Fibroblast of the conjunctiva (primary cell): ENCODE measurements around the gene STMN3.
A peak's percentile ranks its signal among the peaks of the same experiment; 100 is the strongest.

ENCODE experiments used
- DNase-seq: peaks from one replicate; pipeline ENCODE4 v3.0.0-alpha.2; 2010; ENCODE audit warnings: low read depth

STMN3 gene

GRCh38 chr20:63653041-63653973 lies at the start of gene STMN3:
Gene STMN3, minus strand, starts transcription at chr20:63653424. Its CDS starts 79 bp downstream, at chr20:63653345.
- peak; percentile 80 for DNase-seq

- DNase-seq: no peak
These were observed 48.9 kb upstream of the STMN3 start for GRCh38 chr20:63702036-63702665.

GRCh38 chr20:63701329-63702035 lies 48.3 kb upstream of the STMN3 start:
- no peak for DNase-seq

DNA sequence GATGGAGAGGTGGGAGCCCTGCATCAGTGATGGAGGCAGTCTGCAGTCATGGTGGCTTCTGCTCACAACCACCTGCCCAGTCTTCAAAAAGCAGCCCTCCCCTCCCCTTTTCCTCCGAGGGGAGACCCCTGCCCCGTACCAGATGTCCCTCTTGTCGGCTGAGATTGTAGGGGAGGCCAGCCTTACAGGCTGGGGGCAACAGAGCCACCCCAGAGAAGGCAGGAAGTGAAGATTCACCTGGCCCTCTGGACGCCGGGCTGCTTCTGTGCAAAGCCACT lies 47.8 kb upstream of the STMN3 start:
- DNase-seq: no peak

DNA sequence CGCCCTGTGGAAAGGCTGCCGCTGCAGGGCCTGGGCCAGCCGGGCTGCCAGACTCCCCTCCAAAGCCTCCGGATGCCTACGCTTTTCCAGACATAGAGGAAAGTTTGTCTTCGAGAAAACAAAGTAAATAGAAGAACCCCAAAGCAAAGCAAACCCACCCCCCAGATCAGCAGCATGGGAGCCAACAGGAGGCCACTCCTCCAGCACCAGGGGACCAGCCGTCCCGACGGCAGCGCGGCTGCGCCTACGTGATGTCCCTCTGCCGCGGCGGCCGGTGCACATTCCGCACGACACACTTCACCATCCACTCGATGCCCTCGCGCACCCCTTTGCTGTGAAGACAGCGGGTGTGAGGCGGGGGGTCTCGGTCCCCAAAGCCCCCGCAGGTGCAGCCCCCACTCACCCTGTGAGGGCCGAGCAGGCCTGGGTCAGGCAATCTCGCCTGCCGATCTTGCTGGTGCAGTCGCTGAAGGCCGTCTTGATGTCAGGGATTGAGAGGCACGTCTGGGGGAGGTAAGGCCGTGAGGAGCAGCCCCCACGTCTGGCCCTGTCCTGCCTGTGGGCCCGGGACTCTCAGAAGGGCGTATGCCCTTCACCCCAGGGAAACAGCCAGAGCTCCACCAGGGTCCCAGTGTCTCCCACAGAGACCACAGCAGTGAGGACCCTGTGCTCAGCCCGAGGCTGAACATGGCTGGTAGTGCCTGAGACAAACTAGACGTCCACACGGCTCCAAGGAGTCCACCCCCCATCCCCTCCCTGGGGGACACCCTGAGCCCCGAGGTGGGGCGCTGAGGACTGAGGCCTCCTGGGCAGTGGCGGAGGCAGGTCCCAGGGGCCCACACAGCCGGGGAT lies 47.2 kb upstream of the STMN3 start:
- no peak for DNase-seq

- DNase-seq: no peak
These were observed 46.4 kb upstream of the STMN3 start for GRCh38 chr20:63699466-63700198.

DNA sequence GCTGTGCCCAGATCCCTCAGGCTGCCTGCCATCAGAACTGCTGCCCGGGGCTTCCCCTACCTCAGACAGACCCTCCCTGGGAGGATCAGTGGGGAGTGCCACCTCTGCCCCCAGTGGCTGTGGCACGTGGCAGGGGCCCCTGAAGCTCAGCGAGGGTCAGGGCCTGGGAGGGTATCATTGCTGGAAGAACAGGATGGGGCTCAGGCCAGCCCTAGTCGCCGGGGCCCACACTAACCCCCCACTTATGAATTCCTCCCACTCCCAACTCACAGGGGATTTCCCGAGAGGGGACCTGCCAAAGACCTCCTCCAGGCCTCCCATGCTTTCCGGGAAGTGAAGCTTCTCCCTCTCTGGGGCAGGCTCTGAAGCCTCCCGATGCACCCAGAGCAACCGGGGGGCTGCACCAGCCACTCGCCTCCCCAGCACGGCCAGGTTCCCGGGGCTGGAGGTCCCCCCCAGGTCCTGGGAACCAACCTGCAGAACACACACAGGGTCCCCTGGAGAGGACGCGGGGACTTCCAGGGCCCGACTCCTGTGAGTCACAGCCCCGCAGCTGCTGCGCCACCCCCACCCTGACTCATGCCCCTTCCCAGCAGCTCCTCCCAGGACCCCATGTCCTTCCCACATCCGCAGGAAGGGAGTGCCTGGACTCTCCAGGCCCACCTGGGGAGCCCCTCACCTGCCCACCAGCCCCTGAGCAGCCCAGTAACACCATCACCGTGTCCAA lies 45.7 kb upstream of the STMN3 start:
- DNase-seq: peak; percentile 71

DNA sequence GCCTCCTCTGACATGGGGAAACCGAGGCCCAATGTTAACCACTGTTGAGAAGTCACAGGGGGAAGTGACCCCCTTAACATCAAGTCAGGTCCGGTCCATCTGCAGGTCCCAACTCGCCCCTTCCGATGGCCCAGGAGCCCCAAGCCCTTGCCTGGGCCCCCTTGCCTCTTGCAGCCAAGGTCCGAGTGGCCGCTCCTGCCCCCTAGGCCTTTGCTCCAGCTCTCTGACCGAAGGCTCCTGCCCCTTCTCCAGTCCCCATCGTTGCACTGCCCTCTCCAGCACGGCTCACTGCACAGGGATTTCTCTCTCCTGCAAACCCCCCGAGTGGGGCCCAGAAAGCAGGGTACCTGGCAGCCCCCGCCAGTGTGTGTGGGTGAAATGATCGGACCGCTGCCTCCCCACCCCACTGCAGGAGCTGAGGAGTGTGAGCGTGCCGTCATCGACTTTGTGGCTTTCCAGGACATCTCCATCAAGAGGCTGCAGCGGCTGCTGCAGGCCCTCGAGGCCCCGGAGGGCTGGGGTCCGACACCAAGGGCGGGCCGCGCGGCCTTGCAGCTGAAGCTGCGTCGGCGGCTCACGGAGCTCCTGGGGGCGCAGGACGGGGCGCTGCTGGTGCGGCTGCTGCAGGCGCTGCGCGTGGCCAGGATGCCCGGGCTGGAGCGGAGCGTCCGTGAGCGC lies 44.8 kb upstream of the STMN3 start:
- DNase-seq: no peak

GRCh38 chr20:63697357-63697867 lies 44.2 kb upstream of the STMN3 start:
- DNase-seq: no peak

DNA sequence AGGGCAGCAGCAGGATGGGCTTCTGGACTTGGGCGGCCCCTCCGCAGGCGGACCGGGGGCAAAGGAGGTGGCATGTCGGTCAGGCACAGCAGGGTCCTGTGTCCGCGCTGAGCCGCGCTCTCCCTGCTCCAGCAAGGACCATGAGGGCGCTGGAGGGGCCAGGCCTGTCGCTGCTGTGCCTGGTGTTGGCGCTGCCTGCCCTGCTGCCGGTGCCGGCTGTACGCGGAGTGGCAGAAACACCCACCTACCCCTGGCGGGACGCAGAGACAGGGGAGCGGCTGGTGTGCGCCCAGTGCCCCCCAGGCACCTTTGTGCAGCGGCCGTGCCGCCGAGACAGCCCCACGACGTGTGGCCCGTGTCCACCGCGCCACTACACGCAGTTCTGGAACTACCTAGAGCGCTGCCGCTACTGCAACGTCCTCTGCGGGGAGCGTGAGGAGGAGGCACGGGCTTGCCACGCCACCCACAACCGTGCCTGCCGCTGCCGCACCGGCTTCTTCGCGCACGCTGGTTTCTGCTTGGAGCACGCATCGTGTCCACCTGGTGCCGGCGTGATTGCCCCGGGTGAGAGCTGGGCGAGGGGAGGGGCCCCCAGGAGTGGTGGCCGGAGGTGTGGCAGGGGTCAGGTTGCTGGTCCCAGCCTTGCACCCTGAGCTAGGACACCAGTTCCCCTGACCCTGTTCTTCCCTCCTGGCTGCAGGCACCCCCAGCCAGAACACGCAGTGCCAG lies 43.6 kb upstream of the STMN3 start, which contains the start of gene TNFRSF6B:
Gene TNFRSF6B, plus strand, starts transcription at position 25 of the 729 bp plus-strand sequence. Its CDS starts 116 bp downstream, at position 141.
- DNase-seq: no peak

DNA sequence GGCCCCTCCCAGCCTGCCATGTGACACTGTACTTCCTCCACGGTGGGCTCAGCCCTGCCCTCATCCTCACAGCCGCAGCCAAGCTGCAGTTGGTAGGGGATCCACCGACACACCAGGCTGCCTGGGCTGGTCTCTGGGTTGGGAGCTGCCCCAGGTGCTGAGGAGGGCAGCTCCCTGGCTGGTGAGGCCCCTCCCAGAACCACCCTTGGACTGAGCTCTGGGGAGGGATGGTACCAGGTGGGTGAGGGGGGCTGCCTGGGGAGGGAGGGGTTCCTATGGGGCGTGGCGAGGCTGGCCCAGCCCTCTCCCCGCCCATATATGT lies 43.0 kb upstream of the STMN3 start:
- DNase-seq: no peak

DNA sequence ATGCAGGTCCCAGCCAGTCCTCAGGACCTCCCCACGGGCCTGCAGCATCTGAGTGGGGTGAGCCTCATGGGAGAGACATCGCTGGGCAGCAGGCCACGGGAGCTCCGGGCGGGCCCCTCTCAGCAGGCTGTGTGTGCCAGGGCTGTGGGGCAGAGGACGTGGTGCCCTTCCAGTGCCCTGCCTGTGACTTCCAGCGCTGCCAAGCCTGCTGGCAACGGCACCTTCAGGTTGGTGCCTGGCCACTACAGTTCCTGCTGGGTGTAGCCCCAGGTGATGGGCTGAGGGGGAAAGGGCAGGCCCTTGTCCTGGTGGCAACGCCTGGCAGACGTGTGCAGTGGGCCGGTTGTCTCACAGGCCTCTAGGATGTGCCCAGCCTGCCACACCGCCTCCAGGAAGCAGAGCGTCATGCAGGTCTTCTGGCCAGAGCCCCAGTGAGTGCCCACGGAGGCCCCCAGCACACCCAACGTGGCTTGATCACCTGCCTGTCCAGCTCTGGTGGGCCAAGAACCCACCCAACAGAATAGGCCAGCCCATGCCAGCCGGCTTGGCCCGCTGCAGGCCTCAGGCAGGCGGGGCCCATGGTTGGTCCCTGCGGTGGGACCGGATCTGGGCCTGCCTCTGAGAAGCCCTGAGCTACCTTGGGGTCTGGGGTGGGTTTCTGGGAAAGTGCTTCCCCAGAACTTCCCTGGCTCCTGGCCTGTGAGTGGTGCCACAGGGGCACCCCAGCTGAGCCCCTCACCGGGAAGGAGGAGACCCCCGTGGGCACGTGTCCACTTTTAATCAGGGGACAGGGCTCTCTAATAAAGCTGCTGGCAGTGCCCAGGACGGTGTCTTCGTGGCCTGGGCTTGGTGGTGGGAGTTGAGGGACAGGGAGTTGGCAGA lies 42.4 kb upstream of the STMN3 start:
- DNase-seq: no peak

GRCh38 chr20:63694584-63695423 lies 41.6 kb upstream of the STMN3 start:
- DNase-seq: no peak

- DNase-seq: no peak
These were observed 40.7 kb upstream of the STMN3 start for GRCh38 chr20:63693733-63694583.

- DNase-seq: no peak
These were observed 40.0 kb upstream of the STMN3 start for GRCh38 chr20:63693083-63693732.
